GM10266 (cell line): ENCODE measurements around the gene PADI1.

Source experiments
- DNase-seq: peaks from one replicate; pipeline ENCODE4 v3.0.0; 2012; ENCODE audit errors: extremely low spot score
- TF ChIP-seq, protein P1 (sequence below): IDR thresholded peaks from 2 replicates; pipeline ENCODE4 v1.5.1; 2012; ENCODE audit warnings: mild to moderate bottlenecking, low read depth; ENCODE audit not compliant: control insufficient read depth, insufficient read depth; ENCODE audit errors: missing control alignments

The PADI1 gene

DNA sequence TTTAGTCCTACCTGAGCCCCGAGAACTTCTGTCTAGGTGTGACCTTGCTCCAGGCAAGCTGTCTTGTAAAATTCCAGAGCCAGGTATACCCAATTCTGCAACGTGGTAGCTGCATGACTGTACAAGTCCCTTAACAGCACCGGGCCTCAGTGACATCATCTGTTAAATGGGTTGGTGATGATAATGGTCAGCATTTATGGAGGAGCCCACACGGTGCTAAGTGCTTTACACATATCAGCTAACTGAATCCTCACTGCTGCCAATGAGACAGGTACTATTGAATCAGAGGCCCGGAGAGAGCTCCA, 37.2 kb upstream of the PADI1 start:
- no peak for DNase-seq
- TF ChIP-seq, protein P1, sequence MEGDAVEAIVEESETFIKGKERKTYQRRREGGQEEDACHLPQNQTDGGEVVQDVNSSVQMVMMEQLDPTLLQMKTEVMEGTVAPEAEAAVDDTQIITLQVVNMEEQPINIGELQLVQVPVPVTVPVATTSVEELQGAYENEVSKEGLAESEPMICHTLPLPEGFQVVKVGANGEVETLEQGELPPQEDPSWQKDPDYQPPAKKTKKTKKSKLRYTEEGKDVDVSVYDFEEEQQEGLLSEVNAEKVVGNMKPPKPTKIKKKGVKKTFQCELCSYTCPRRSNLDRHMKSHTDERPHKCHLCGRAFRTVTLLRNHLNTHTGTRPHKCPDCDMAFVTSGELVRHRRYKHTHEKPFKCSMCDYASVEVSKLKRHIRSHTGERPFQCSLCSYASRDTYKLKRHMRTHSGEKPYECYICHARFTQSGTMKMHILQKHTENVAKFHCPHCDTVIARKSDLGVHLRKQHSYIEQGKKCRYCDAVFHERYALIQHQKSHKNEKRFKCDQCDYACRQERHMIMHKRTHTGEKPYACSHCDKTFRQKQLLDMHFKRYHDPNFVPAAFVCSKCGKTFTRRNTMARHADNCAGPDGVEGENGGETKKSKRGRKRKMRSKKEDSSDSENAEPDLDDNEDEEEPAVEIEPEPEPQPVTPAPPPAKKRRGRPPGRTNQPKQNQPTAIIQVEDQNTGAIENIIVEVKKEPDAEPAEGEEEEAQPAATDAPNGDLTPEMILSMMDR: no peak

DNA sequence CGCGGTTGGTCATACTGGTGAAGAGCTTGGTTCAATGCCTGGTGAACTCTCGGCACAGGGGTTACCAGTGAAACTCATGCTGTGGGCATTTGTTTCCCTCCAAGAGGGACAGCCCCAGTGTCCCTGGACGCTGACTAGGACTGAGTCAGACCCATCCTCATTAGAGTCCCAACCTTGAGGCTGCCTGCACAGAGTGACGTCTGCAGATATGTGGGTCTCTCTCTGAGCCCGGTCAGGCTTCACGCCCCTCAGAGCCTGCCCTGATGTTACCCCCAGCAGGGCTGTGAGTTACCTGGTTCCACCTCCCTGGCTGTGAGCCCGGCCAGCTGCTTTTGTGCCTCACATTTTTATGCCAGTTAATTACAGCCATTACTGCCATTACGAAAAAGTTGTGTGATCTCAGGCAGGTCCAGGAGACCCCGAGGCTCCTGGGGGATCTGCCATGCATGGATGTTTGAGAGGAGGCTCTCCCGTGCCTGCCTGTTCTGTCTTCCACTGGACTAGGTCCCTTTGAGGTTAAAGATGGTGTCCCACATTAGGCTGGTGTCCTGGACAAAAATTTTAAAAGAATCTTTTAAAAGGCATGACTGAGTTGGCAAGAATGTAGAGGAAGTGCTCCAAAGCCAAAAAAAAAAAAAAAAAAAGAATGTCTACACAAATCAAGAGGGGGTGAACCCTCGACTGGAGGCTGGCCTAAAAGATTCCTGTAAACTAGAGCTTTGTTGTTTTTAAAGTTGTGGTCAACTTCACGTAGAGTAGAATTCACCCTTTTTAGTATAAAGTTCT, 36.6 kb upstream of the PADI1 start:
- DNase-seq: no peak
- TF ChIP-seq, protein P1: no peak

DNA sequence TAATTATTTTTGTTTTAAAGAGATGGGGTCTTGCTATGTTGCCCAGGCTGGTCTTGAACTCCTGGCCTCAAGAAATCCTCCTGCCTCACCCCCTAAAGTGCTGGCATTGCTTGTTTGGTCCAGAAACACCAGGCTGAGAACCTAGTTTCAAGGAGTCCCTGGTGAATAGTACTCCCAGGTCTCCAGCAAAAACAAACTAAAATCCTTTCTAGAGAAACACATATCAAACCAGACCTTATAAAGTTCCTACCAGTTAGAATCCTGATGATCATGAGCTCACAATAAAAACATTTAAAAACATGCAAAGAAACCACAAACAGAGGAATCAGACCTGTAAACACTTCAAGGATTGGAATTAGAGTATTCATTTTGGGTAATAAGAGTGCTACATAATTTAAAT, 34.4 kb upstream of the PADI1 start:
- TF ChIP-seq, protein P1: no peak
- DNase-seq: no peak

DNA sequence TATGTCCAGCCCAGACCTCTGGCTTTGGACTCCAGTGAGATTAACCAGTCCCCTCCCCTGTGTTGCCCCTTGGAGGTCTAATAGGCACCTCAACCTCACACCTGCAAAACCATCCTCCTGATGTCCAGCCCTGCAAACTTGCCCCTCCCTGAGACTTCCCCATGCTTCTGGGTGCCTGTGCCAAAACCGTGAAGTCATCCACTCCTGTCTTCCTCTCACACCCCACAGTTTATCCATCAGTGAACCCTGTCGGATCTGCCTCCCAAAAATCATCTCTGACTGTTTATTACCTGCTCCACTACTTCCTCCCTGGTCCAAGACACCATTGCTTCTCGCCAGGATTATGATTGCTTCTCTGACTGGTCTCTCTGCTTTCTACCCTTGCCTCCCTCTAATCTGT, 31.7 kb upstream of the PADI1 start:
- TF ChIP-seq, protein P1: no peak
- no peak for DNase-seq

DNA sequence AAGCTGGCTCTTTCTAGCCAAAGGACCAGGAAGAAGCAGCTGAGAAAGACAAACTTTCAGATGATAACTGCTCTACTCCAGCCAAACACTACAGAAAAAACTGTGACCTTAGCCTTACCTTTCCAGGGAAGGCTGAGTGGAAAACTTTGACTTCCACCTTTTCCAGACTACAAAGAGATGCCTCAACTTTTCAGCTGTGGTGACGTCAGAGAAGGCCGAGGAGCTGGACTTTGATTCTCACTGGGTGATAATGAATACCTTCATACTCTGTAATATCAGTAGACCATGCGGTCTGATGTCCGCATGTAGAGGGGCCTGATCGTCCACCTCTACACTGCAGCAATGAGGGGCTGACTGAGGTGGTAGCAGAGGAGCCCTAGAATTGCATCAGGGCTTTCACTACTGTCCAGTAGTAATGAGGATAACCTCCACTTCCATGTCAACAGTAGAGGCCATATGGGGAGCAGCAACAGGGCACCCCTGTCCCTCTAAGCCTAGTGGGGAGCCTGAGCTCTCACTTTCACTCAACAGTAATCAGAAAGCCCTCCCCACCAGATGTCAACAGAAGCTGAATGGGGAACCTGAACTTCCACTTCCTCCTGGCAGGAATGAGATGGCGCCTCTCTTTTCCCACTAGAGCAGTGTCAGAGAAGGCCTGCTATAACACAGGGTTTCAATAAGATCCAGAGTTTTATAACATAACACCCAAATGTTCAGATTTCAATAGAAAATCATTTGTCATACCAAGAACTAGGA, 28.4 kb upstream of the PADI1 start:
- TF ChIP-seq, protein P1: no peak
- DNase-seq: no peak

DNA sequence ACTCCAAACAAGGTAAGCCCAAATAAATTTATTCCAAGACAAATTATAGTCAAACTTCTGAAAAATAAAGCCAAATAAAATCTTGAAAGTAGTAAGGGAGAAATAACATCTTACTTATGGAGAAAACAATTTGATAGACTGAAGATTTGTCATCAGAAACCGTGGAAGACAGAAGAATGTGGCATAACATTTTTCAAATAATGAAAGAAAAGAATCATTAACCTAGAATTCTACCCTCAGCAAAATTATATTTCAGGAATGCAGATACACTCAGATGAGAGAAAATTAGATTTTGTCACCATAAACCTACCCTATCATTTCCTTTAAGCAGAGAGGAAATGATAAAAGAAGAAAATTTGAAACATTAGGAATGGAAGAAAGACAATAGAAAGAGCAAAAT, 27.3 kb upstream of the PADI1 start:
- TF ChIP-seq, protein P1: no peak
- no peak for DNase-seq

DNA sequence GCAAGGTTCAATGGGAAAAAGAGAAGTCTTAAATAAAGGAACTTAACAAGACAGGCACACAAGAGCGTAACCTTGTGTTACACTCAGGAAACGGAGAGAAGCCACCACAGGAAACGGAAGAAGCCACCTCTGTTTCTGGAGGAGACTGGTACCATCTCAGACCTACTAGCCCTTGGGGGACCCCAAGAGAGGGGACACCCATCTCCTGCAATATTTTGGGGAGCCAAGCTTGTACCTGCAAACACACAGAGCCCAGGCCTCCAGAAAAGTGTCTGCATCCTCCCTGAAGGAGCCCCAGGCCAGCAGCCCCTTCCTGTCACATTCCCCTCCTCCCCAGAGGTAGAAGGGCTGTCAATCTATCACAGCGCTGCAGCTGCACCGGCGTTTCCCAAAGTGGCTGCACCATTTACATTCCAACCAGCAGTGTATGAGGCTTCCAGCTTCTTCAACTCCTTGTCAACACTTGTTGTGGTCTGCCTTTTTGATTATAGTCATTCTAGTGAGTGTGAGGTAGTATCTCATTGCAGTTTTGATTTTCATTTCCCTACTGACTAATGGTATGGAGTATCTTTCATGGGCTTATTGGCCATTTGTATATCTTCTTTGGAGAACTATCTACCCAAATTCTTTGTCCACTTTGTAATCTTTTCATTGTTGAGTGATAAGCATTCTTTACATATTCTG, 23.0 kb upstream of the PADI1 start:
- TF ChIP-seq, protein P1: no peak
- no peak for DNase-seq
